ENCODE data around the gene IL17RA. TPM values are rescaled to one million over a fixed set of nuclear protein-coding genes. Genes with fewer than 3 reads are reported as not detected.

Gene IL17RA
- total RNA-seq, 1 experiment from 2014 or later, result 12.1 TPM

DNA sequence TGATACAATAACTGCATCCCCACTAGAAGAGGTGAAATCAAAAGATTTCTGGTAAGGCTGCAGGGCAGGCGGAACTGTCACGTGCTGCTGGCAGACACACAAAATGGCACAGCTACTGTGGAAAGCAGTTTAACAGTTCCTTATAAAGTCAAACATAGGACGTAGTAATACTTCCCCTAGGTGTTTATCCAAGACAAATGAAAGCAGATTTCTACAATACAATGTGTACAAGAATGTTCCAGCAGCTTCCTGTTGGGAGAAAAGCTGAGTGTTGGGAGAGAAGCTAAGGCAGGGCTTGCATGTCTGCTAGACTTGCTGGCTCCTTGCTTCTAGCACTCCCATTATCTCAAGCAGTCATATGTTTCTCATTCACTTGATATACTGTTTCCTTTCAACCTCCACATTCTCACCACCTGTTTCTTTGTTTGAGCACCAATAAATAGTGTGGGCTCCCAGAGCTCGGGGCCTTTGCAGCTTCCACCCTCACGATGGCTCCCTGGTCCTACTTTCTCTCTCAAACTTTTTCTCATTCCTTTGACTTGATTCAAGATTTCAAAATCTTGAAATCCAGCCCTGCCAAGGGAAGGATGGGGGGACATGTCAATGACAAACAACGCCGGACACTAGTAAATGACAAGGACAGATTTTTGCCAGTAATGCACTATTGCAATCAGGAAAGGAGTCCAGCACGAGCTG is 21.2 kb upstream of the IL17RA start:
- no peak for DNase-seq (ENCODE audit: low spot score)
- Histone ChIP-seq H3K9me3 (ENCODE audit: low read depth, low read length, poor library complexity, severe bottlenecking) (no peaks in the 10 kb centered on the region), H3K36me3 (ENCODE audit: insufficient read depth, low read length, poor library complexity, severe bottlenecking) (no peaks in the 10 kb centered on the region), H3K4me3 (ENCODE audit: low read depth, low read length, poor library complexity, severe bottlenecking) (no peak overlapping the region), H3K27me3 (replicated peaks; ENCODE audit: insufficient read depth, low read depth, low read length, poor library complexity) (no peaks in the 10 kb centered on the region), H3K4me1 (ENCODE audit: insufficient read depth, low read length, poor library complexity, severe bottlenecking) (no peaks in the 10 kb centered on the region), H3K27ac (ENCODE audit: low read depth, low read length, poor library complexity, severe bottlenecking) (no peak overlapping the region)
- POLR2A ChIA-PET (ENCODE audit: low non-redundant PET), result no interaction called here
- BruUV-seq (replicated peaks), result no TSS peak
- TF ChIP-seq, protein P1, sequence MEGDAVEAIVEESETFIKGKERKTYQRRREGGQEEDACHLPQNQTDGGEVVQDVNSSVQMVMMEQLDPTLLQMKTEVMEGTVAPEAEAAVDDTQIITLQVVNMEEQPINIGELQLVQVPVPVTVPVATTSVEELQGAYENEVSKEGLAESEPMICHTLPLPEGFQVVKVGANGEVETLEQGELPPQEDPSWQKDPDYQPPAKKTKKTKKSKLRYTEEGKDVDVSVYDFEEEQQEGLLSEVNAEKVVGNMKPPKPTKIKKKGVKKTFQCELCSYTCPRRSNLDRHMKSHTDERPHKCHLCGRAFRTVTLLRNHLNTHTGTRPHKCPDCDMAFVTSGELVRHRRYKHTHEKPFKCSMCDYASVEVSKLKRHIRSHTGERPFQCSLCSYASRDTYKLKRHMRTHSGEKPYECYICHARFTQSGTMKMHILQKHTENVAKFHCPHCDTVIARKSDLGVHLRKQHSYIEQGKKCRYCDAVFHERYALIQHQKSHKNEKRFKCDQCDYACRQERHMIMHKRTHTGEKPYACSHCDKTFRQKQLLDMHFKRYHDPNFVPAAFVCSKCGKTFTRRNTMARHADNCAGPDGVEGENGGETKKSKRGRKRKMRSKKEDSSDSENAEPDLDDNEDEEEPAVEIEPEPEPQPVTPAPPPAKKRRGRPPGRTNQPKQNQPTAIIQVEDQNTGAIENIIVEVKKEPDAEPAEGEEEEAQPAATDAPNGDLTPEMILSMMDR (conservative IDR thresholded peaks at IDR 0.05; ENCODE audit: low read depth, low read length), result no peak
- TF ChIP-seq EZH2 (IDR thresholded peaks at IDR 0.05; ENCODE audit: borderline replicate concordance, low read depth, low read length, poor library complexity, severe bottlenecking), result no peak
- intact Hi-C loops (cut with micrococcal nuclease; ENCODE audit: unreplicated experiment), result no loop called here
- CTCF ChIA-PET, result no interaction called here

DNA sequence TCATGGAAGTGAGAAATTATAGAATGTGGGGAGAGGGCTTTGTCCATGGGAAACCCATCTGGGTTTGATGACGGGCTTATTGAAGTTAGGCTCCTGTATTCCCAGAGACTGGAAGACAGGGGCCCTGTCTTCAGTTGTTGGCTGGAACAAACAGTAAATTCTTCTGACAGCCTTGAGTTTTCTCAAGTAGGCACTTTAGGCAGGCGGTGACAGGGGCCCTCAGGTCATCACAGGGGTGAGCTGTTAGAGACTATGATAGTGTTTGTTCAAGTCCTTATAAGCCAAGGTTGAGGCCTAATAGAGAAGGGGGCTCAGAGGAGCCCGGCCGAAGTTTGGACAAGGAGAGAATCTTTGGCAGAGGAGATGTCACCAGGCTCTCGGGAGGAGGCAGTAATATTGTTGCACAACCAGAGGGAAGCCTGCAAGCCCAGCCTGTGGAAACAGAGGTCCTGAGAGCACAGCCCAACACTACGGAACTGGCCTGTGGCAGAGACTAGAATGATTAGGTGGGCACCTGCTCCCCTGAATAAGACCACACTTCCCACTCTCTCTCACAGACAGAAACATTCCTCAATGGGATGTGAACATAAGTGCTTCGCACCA is 20.2 kb upstream of the IL17RA start:
- no peak for DNase-seq (ENCODE audit: low spot score)
- H3K9me3 ChIP-seq (ENCODE audit: low read depth, low read length, poor library complexity, severe bottlenecking), result no peaks in the 10 kb centered on the region
- no peak overlapping the region for H3K4me3 ChIP-seq (ENCODE audit: low read depth, low read length, poor library complexity, severe bottlenecking)
- H3K27me3 ChIP-seq (replicated peaks; ENCODE audit: insufficient read depth, low read depth, low read length, poor library complexity), result no peaks in the 10 kb centered on the region
- TF ChIP-seq EZH2 (IDR thresholded peaks at IDR 0.05; ENCODE audit: borderline replicate concordance, low read depth, low read length, poor library complexity, severe bottlenecking), result no peak
- TF ChIP-seq, protein P1 (conservative IDR thresholded peaks at IDR 0.05; ENCODE audit: low read depth, low read length), result no peak
- ChIA-PET POLR2A (ENCODE audit: low non-redundant PET) (no interaction called here), CTCF (no interaction called here)
- H3K27ac ChIP-seq (ENCODE audit: low read depth, low read length, poor library complexity, severe bottlenecking), result no peak overlapping the region
- no peaks in the 10 kb centered on the region for H3K4me1 ChIP-seq (ENCODE audit: insufficient read depth, low read length, poor library complexity, severe bottlenecking)
- intact Hi-C loops (cut with micrococcal nuclease; ENCODE audit: unreplicated experiment), result no loop called here
- BruUV-seq (replicated peaks), result no TSS peak
- no peaks in the 10 kb centered on the region for H3K36me3 ChIP-seq (ENCODE audit: insufficient read depth, low read length, poor library complexity, severe bottlenecking)

DNA sequence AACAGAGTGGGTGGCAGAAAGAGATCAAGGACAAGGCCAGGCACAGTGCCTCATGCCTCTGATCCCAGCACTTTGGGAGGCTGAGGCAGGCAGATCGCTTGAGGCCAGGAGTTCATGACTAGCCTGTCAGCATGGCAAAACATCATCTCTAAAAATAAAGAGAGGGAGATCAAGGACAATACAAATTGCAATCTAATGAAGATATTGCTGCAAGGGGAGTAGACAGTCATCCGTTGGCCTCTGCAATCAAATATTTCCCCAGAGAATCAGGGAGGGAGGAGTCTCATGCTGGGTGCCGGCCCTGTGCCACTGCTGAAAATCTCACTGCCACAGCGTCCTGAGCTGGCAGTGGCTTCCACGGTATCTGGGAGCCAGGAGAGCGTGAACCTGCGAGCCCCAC is 19.4 kb upstream of the IL17RA start:
- Histone ChIP-seq H3K9me3 (ENCODE audit: low read depth, low read length, poor library complexity, severe bottlenecking) (no peaks in the 10 kb centered on the region), H3K4me1 (ENCODE audit: insufficient read depth, low read length, poor library complexity, severe bottlenecking) (no peaks in the 10 kb centered on the region), H3K4me3 (ENCODE audit: low read depth, low read length, poor library complexity, severe bottlenecking) (no peak overlapping the region), H3K27ac (ENCODE audit: low read depth, low read length, poor library complexity, severe bottlenecking) (no peak overlapping the region), H3K27me3 (replicated peaks; ENCODE audit: insufficient read depth, low read depth, low read length, poor library complexity) (no peaks in the 10 kb centered on the region), H3K36me3 (ENCODE audit: insufficient read depth, low read length, poor library complexity, severe bottlenecking) (no peaks in the 10 kb centered on the region)
- intact Hi-C loops (cut with micrococcal nuclease; ENCODE audit: unreplicated experiment), result no loop called here
- CTCF ChIA-PET, result no interaction called here
- no TSS peak for BruUV-seq (replicated peaks)
- TF ChIP-seq, protein P1 (conservative IDR thresholded peaks at IDR 0.05; ENCODE audit: low read depth, low read length), result no peak
- no peak for TF ChIP-seq EZH2 (IDR thresholded peaks at IDR 0.05; ENCODE audit: borderline replicate concordance, low read depth, low read length, poor library complexity, severe bottlenecking)
- POLR2A ChIA-PET (ENCODE audit: low non-redundant PET), result no interaction called here
- no peak for DNase-seq (ENCODE audit: low spot score)
